Neural cell (in vitro differentiated cells): ENCODE data around the gene KCNJ8. TPM values are rescaled to one million over a fixed set of nuclear protein-coding genes. Genes with fewer than 3 reads are reported as not detected.

ENCODE experiments used
- H2AFZ ChIP-seq: fragments of 200-600, 300-800 bp; sonication (generic), shearing (Covaris generic); 2 replicates; pipeline ENCODE4 v1.6.0; 2014; ENCODE audit warnings: low read depth, mild to moderate bottlenecking, antibody characterized with exemption, low read length, moderate library complexity
- H3F3A ChIP-seq: fragments of 200-600 bp; shearing (Covaris generic); 2 replicates; pipeline ENCODE4 v1.6.1; 2016; ENCODE audit warnings: mild to moderate bottlenecking, moderate library complexity, mixed read lengths, antibody characterized with exemption, low read length; ENCODE audit not compliant: insufficient read depth, poor library complexity, severe bottlenecking
- H3K27ac ChIP-seq: fragments of 200-600, 300-800 bp; sonication (generic), shearing (Covaris generic); 2 replicates; pipeline ENCODE4 v1.5.1; 2014; ENCODE audit warnings: mild to moderate bottlenecking, low read length, moderate library complexity
- H3K27me3 ChIP-seq: fragments of 300-800, 200-600 bp; sonication (generic), shearing (Covaris generic); 2 replicates; pipeline ENCODE4 v1.6.0; 2014; ENCODE audit warnings: mild to moderate bottlenecking, low read depth, low read length, moderate library complexity; ENCODE audit not compliant: insufficient read depth
- H3K36me3 ChIP-seq: fragments of 300-800, 200-600 bp; sonication (generic), shearing (Covaris generic); 2 replicates; pipeline ENCODE4 v1.5.1; 2014; ENCODE audit warnings: mild to moderate bottlenecking, antibody characterized with exemption, low read length, moderate library complexity; ENCODE audit not compliant: insufficient read depth
- H3K4me2 ChIP-seq: fragments of 300-800, 200-600 bp; sonication (generic), shearing (Covaris generic); 2 replicates; pipeline ENCODE4 v1.6.0; 2014; ENCODE audit warnings: mild to moderate bottlenecking, low read length
- H3K4me3 ChIP-seq: fragments of 300-800, 200-600 bp; sonication (generic), shearing (Covaris generic); 2 replicates; pipeline ENCODE4 v1.5.1; 2014; ENCODE audit warnings: mild to moderate bottlenecking, low read length, moderate library complexity
- H3K79me2 ChIP-seq: fragments of 200-600 bp; shearing (Covaris generic); replicated peaks from 2 replicates; pipeline ENCODE4 v1.6.0; 2014; ENCODE audit warnings: mild to moderate bottlenecking, low read length, moderate library complexity; ENCODE audit not compliant: insufficient read depth
- H3K9ac ChIP-seq: fragments of 300-800, 200-600 bp; sonication (generic), shearing (Covaris generic); 2 replicates; pipeline ENCODE4 v1.6.1; 2016; ENCODE audit warnings: mild to moderate bottlenecking, low read length, mixed read lengths
- H3K9me2 ChIP-seq: fragments of 200-600 bp; shearing (Covaris generic); 2 replicates; pipeline ENCODE4 v1.6.1; 2016; ENCODE audit warnings: mild to moderate bottlenecking, low read length, mixed read lengths; ENCODE audit not compliant: insufficient read depth
- H3K9me3 ChIP-seq: fragments of 200-600, 300-800 bp; sonication (generic), shearing (Covaris generic); 2 replicates; pipeline ENCODE4 v1.6.1; 2016; ENCODE audit warnings: mild to moderate bottlenecking, mixed run types, low read length, moderate library complexity, mixed read lengths
- H4K20me1 ChIP-seq: fragments of 200-600 bp; shearing (Covaris generic); 2 replicates; pipeline ENCODE4 v1.6.1; 2016; ENCODE audit warnings: mild to moderate bottlenecking, mixed run types; ENCODE audit not compliant: insufficient read depth
- EP300 ChIP-seq: fragments of 450-650 bp; conservative IDR thresholded peaks from 2 replicates; pipeline ENCODE4 v1.6.1; 2014; ENCODE audit warnings: antibody characterized with exemption, mild to moderate bottlenecking, moderate library complexity; ENCODE audit not compliant: poor library complexity, severe bottlenecking
- EZH2 ChIP-seq: fragments of 200-600, 300-800 bp; shearing (Covaris generic), sonication (generic); IDR thresholded peaks from 2 replicates; pipeline ENCODE4 v1.6.1; 2014; ENCODE audit warnings: antibody characterized with exemption, low read length, borderline replicate concordance, mild to moderate bottlenecking; ENCODE audit not compliant: insufficient read depth, poor library complexity, severe bottlenecking
- MXI1 ChIP-seq: fragments of 450-650 bp; conservative IDR thresholded peaks from 2 replicates; pipeline ENCODE4 v1.6.1; 2014; ENCODE audit warnings: antibody characterized with exemption, mild to moderate bottlenecking; ENCODE audit not compliant: poor library complexity, severe bottlenecking
- POLR2AphosphoS5 ChIP-seq: IDR thresholded peaks from 2 replicates; pipeline ENCODE4 v1.6.1; 2012
- RAD21 ChIP-seq: fragments of 450-650 bp; conservative IDR thresholded peaks from 2 replicates; pipeline ENCODE4 v1.6.1; 2014; ENCODE audit warnings: antibody characterized with exemption, mild to moderate bottlenecking, moderate library complexity
- SMC3 ChIP-seq: fragments of 450-650 bp; conservative IDR thresholded peaks from 2 replicates; pipeline ENCODE4 v1.6.1; 2014; ENCODE audit warnings: antibody characterized with exemption, mild to moderate bottlenecking, moderate library complexity; ENCODE audit not compliant: poor library complexity
- TAF1 ChIP-seq: IDR thresholded peaks from 2 replicates; pipeline ENCODE4 v1.6.1; 2012; ENCODE audit warnings: low read depth
- polyA plus RNA-seq: library from polyadenylated mRNA; depleted of rRNA; stranded (reverse); fragments of >200 nt; gene quantifications from 2 replicates; pipeline ENCODE4 v1.2.3, GENCODE V29; 2014
- TF ChIP-seq, protein P1 (sequence below): fragments of 450-650 bp; IDR thresholded peaks from 2 replicates; pipeline ENCODE4 v1.5.1; 2014; ENCODE audit warnings: antibody characterized with exemption, mild to moderate bottlenecking, moderate library complexity; ENCODE audit not compliant: poor library complexity, severe bottlenecking
- TF ChIP-seq, protein P2 (sequence below): IDR thresholded peaks from 2 replicates; pipeline ENCODE4 v1.6.1; 2012; ENCODE audit warnings: borderline replicate concordance

KCNJ8 gene
- polyA plus RNA-seq, 1 donor from 2014 or later: not detected

GRCh38 chr12:21764950-21765349 lies 9.6 kb downstream of the KCNJ8 start:
- TF ChIP-seq MXI1 (no peak), SMC3 (no peak), POLR2AphosphoS5 (no peak), EP300 (no peak), RAD21 (no peak), EZH2 (no peak), TAF1 (no peak)
- TF ChIP-seq, protein P1, sequence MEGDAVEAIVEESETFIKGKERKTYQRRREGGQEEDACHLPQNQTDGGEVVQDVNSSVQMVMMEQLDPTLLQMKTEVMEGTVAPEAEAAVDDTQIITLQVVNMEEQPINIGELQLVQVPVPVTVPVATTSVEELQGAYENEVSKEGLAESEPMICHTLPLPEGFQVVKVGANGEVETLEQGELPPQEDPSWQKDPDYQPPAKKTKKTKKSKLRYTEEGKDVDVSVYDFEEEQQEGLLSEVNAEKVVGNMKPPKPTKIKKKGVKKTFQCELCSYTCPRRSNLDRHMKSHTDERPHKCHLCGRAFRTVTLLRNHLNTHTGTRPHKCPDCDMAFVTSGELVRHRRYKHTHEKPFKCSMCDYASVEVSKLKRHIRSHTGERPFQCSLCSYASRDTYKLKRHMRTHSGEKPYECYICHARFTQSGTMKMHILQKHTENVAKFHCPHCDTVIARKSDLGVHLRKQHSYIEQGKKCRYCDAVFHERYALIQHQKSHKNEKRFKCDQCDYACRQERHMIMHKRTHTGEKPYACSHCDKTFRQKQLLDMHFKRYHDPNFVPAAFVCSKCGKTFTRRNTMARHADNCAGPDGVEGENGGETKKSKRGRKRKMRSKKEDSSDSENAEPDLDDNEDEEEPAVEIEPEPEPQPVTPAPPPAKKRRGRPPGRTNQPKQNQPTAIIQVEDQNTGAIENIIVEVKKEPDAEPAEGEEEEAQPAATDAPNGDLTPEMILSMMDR: no peak
- TF ChIP-seq, protein P2, sequence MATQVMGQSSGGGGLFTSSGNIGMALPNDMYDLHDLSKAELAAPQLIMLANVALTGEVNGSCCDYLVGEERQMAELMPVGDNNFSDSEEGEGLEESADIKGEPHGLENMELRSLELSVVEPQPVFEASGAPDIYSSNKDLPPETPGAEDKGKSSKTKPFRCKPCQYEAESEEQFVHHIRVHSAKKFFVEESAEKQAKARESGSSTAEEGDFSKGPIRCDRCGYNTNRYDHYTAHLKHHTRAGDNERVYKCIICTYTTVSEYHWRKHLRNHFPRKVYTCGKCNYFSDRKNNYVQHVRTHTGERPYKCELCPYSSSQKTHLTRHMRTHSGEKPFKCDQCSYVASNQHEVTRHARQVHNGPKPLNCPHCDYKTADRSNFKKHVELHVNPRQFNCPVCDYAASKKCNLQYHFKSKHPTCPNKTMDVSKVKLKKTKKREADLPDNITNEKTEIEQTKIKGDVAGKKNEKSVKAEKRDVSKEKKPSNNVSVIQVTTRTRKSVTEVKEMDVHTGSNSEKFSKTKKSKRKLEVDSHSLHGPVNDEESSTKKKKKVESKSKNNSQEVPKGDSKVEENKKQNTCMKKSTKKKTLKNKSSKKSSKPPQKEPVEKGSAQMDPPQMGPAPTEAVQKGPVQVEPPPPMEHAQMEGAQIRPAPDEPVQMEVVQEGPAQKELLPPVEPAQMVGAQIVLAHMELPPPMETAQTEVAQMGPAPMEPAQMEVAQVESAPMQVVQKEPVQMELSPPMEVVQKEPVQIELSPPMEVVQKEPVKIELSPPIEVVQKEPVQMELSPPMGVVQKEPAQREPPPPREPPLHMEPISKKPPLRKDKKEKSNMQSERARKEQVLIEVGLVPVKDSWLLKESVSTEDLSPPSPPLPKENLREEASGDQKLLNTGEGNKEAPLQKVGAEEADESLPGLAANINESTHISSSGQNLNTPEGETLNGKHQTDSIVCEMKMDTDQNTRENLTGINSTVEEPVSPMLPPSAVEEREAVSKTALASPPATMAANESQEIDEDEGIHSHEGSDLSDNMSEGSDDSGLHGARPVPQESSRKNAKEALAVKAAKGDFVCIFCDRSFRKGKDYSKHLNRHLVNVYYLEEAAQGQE: no peak
- Histone ChIP-seq H3K79me2 (no peaks in the 10 kb centered on the region), H3K36me3 (no peaks in the 10 kb centered on the region), H3K4me3 (no peak overlapping the region), H3K27me3 (no peaks in the 10 kb centered on the region), H4K20me1 (no peaks in the 10 kb centered on the region), H3K9ac (no peak overlapping the region), H3K9me3 (no peaks in the 10 kb centered on the region), H2AFZ (no peak overlapping the region), H3K9me2 (no peaks in the 10 kb centered on the region), H3F3A (no peaks in the 10 kb centered on the region), H3K27ac (no peak overlapping the region), H3K4me2 (no peak overlapping the region)

GRCh38 chr12:21764065-21764464 lies 10.4 kb downstream of the KCNJ8 start:
- no peak overlapping the region for H3K4me3 ChIP-seq
- H3K79me2 ChIP-seq: no peaks in the 10 kb centered on the region
- no peak overlapping the region for H3K9ac ChIP-seq
- TF ChIP-seq RAD21: no peak
- no peak for TF ChIP-seq TAF1
- TF ChIP-seq MXI1: no peak
- TF ChIP-seq, protein P1: no peak
- TF ChIP-seq POLR2AphosphoS5: no peak
- TF ChIP-seq EP300: no peak
- TF ChIP-seq SMC3: no peak
- TF ChIP-seq, protein P2: no peak
- no peak for TF ChIP-seq EZH2
- H3K9me3 ChIP-seq: no peaks in the 10 kb centered on the region
- H3K9me2 ChIP-seq: no peaks in the 10 kb centered on the region
- no peak overlapping the region for H3K4me2 ChIP-seq
- H4K20me1 ChIP-seq: no peaks in the 10 kb centered on the region
- no peaks in the 10 kb centered on the region for H3F3A ChIP-seq
- H2AFZ ChIP-seq: no peak overlapping the region
- H3K36me3 ChIP-seq: no peaks in the 10 kb centered on the region
- H3K27ac ChIP-seq: no peak overlapping the region
- no peaks in the 10 kb centered on the region for H3K27me3 ChIP-seq
